ENCODE data around the gene IRF5.

Gene IRF5

GRCh38 chr7:128924707-128925588 is 12.8 kb upstream of the IRF5 start:
- H3K4me1 Mint-ChIP-seq, result no peaks in the 10 kb centered on the region
- no peak overlapping the region for H3K4me3 Mint-ChIP-seq
- peaks cover 29% of the 10 kb centered on the region for H3K27me3 Mint-ChIP-seq
- ATAC-seq (no peak), DNase-seq (no peak)
- no peaks in the 10 kb centered on the region for H3K9me3 Mint-ChIP-seq
- H3K27ac Mint-ChIP-seq, result no peak overlapping the region

DNA sequence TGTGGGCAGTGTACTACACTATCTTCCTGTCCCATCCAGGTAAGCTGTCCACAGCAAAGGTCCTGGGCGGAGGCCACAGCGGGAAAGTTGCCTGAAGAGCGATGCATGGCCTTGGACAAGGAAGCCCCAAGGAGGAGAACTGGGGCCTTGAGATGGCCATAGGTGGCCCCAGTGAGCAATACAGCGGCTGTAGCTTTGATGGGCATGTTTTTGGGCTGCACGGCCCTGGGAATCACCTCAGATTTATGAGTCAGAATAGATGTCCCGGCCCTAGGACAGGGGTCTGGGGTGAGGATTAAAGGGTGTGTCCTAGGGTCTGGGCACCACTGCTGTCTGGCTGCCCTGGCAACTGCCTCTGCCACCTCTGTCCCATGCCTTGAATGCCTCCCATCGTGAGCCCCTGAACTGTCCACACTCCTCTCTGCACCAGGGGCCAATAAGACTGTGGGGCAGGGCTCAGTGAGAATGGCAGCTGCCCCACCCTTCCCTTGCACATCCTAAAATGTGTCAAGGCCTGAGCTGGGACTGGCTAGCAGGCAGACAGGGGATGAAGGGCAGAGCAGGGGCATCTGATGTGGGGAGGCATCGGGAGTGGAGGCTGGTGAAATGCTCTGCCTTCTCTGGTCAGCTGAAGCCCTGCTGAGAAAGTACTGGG is 9.4 kb upstream of the IRF5 start:
- peaks cover 11% of the 10 kb centered on the region for H3K4me1 Mint-ChIP-seq
- no peaks in the 10 kb centered on the region for H3K9me3 Mint-ChIP-seq
- no peak for DNase-seq
- ATAC-seq, result no peak
- peak overlapping the region in 1 of 2 donors; percentile 60 for H3K27ac Mint-ChIP-seq
- H3K27me3 Mint-ChIP-seq, result peaks cover 12% of the 10 kb centered on the region
- no peak overlapping the region for H3K4me3 Mint-ChIP-seq

- ATAC-seq (peak; percentile 8), DNase-seq (no peak)
- H3K9me3 Mint-ChIP-seq, result no peaks in the 10 kb centered on the region
- H3K27me3 Mint-ChIP-seq, result peaks cover 8% of the 10 kb centered on the region
- H3K27ac Mint-ChIP-seq, result no peak overlapping the region
- H3K4me1 Mint-ChIP-seq, result peaks cover 17% of the 10 kb centered on the region
- H3K4me3 Mint-ChIP-seq, result no peak overlapping the region
These were observed 8.6 kb upstream of the IRF5 start for GRCh38 chr7:128928882-128929788.

DNA sequence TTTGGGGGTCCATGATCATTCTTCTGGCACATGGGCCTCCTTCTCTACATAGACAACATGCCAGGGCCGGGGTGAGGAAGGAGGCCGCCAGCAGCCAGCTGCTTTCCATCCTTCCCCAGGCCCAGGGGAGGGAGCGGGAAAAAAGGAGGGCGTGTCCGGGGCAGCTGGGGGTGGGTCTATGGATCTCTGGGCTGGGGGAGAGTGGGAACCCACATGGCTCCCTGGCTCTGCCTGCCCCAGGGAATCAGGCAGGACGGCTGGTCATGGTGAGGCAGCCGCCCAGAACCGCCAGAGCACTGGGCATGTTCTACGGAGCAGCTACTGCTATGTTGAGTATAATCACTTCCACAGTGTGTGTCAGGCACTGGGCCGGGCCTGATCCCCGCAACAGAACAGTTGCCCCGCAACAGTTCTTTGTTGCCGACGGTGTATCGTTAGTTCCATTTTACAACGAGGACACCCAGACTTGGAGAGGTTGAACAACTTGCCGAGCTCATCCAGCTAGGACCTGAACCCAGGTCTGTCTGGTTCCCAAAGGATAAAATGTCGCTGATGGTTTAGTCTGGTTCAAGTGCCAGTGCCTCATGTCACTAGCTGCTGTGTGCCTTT is 6.4 kb upstream of the IRF5 start:
- H3K4me3 Mint-ChIP-seq, result no peak overlapping the region
- no peak for ATAC-seq
- H3K27ac Mint-ChIP-seq, result no peak overlapping the region

DNA sequence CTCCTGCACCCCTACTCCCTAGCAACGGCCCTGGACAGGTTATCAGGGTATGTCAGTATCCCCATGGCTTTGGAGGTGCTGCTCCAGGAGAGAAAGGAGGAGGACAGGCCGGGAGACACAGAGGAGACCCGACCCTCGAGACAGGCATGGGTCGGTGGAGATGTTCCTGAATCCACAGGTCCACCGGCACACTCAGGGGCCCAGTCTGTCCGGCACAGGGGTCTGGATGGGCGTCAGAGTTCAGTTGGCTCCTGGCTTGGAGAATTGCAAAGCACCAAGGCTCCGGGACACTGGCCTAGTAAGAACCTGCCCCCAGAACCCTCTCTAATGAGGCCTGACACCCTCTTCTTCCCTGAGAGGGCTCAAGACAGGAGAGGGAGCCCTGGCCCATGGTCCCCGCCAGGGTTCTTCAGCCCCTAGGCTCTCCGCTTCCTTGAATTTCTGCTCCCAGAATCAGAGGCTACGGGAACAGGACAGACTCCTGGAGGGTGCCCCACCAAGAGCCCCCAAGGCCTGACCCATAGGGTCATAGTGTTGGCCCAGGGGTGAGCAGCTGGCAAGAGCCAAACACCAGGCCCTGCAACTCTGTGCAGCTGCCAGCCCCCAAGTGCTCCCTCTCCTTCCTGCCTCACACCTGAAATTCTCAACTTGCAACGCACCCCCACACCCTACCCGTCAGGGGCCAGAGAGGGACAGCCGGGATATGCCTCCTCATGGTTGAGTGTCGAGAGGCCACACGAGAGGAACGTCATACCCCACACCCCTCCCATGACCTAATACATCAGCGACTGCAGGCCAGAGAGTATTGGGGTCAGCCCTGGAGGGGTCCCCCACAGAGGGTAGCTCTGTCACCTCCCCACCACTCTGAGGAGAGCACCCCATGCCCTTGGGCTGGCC is 5.5 kb upstream of the IRF5 start:
- H3K27me3 Mint-ChIP-seq, result peaks cover 25% of the 10 kb centered on the region
- no peaks in the 10 kb centered on the region for H3K9me3 Mint-ChIP-seq
- DNase-seq (no peak), ATAC-seq (peak; percentile 3)
- H3K27ac Mint-ChIP-seq, result no peak overlapping the region
- no peak overlapping the region for H3K4me3 Mint-ChIP-seq
- peaks cover 21% of the 10 kb centered on the region for H3K4me1 Mint-ChIP-seq

More for the DNA sequence above, 6.4 kb upstream of the IRF5 start:
- DNase-seq, result no peak
- no peaks in the 10 kb centered on the region for H3K9me3 Mint-ChIP-seq
- peaks cover 17% of the 10 kb centered on the region for H3K4me1 Mint-ChIP-seq
- peaks cover 16% of the 10 kb centered on the region for H3K27me3 Mint-ChIP-seq

GRCh38 chr7:128932862-128933179 is 4.9 kb upstream of the IRF5 start:
- ATAC-seq, result peak; percentile 13
- peaks cover 24% of the 10 kb centered on the region for H3K4me1 Mint-ChIP-seq
- DNase-seq, result no peak
- H3K9me3 Mint-ChIP-seq, result no peaks in the 10 kb centered on the region
- peaks cover 30% of the 10 kb centered on the region for H3K27me3 Mint-ChIP-seq
- peak overlapping the region in 1 of 2 donors; percentile 83 for H3K4me3 Mint-ChIP-seq
- H3K27ac Mint-ChIP-seq, result no peak overlapping the region

- peaks cover 25% of the 10 kb centered on the region for H3K4me1 Mint-ChIP-seq
- ATAC-seq (peak; percentile 78), DNase-seq (peak in 1 of 2 donors; percentile 47)
- H3K9me3 Mint-ChIP-seq, result no peaks in the 10 kb centered on the region
- H3K27me3 Mint-ChIP-seq, result peaks cover 32% of the 10 kb centered on the region
- H3K4me3 Mint-ChIP-seq, result peak overlapping the region; percentile 82 to 83
- peak overlapping the region in 1 of 2 donors; percentile 96 for H3K27ac Mint-ChIP-seq
These were observed 4.4 kb upstream of the IRF5 start for GRCh38 chr7:128933180-128933891.

GRCh38 chr7:128934361-128935341 is 3.1 kb upstream of the IRF5 start:
- peaks cover 42% of the 10 kb centered on the region for H3K27me3 Mint-ChIP-seq

GRCh38 chr7:128935342-128935730 is 2.4 kb upstream of the IRF5 start:
- ATAC-seq, result no peak
- Mint-ChIP-seq H3K4me1 (peaks cover 45% of the 10 kb centered on the region), H3K4me3 (no peak overlapping the region)

More at GRCh38 chr7:128934361-128935341, 3.1 kb upstream of the IRF5 start:
- H3K9me3 Mint-ChIP-seq, result no peaks in the 10 kb centered on the region
- no peak overlapping the region for H3K27ac Mint-ChIP-seq
- no peak for ATAC-seq
- no peak overlapping the region for H3K4me3 Mint-ChIP-seq
- peaks cover 38% of the 10 kb centered on the region for H3K4me1 Mint-ChIP-seq
- DNase-seq, result no peak

DNA sequence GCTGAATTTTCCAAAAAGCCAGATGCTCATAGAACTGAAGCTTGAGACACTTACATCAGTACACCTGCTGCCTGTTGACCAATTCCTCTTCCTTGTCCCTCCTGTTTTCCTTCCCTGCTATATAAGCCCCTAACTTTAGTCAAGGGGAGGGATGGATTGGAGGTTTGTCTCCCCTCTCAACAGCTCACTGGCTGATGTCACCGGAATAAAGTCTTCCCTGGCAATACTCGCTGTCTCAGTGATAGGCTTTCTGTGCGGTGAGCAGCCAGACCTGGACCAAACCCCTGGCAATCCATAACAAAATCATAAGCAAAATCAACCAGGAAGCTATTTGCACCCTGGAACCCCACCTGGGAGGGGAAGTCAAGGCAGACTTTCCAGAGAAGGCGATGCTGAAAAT is 929 bp upstream of the IRF5 start:
- Mint-ChIP-seq H3K27ac (peak overlapping the region in 1 of 2 donors; percentile 43), H3K4me1 (peaks cover 57% of the 10 kb centered on the region), H3K4me3 (peak overlapping the region; percentile 58 to 65), H3K9me3 (no peaks in the 10 kb centered on the region), H3K27me3 (peaks cover 63% of the 10 kb centered on the region)
- ATAC-seq, result no peak
- DNase-seq, result no peak

More at GRCh38 chr7:128935342-128935730, 2.4 kb upstream of the IRF5 start:
- DNase-seq, result no peak
- Mint-ChIP-seq H3K27me3 (peaks cover 49% of the 10 kb centered on the region), H3K9me3 (no peaks in the 10 kb centered on the region), H3K27ac (no peak overlapping the region)

DNA sequence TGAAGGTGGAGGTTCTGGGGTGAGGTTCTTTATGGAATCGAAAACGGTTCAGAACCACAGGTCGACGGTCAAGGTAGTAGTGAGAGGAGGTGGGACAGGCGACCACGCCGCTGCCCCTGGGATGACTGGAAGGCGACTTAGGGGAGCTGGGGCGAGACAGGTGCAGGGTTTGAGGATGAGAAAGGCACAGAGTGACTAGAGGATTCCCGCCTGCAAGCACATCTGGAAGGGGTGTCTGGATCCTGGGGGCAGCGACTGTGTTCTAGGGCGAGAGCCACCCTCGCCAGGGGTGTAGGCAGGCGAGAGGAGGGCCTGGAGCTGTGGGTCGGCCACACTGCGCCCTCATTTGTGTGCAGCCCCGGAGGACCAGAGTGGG is 468 bp upstream of the IRF5 start:
- H3K27ac Mint-ChIP-seq, result peak overlapping the region in 1 of 2 donors; percentile 84
- H3K9me3 Mint-ChIP-seq, result no peaks in the 10 kb centered on the region
- peaks cover 63% of the 10 kb centered on the region for H3K27me3 Mint-ChIP-seq
- peaks cover 56% of the 10 kb centered on the region for H3K4me1 Mint-ChIP-seq
- ATAC-seq (no peak), DNase-seq (no peak)
- H3K4me3 Mint-ChIP-seq, result peak overlapping the region; percentile 58 to 65

GRCh38 chr7:128938544-128939074 is 882 bp downstream of the IRF5 start:
- peak; percentile 60 for ATAC-seq
- Mint-ChIP-seq H3K27ac (peak overlapping the region; percentile 1 to 94), H3K4me3 (peak overlapping the region; percentile 84 to 96), H3K27me3 (peaks cover 63% of the 10 kb centered on the region), H3K4me1 (peaks cover 43% of the 10 kb centered on the region), H3K9me3 (no peaks in the 10 kb centered on the region)
- DNase-seq, result peak in 1 of 2 donors; percentile 44

Measured in stimulated activated naive CD8-positive, alpha-beta T cell treated with anti-CD3 and anti-CD28 coated beads, Interleukin-15, amount 100 ng/mL, for 72 hours (primary cell).